NOMO-1 treated with dmso at 0.1 percent for 144 hours (cell line): ENCODE data around the gene RBM19.

Experiments used
- DNase-seq: peaks from one replicate; lab custom pipeline; 2025; ENCODE audit not compliant: unreplicated experiment; lab: John Stamatoyannopoulos, UW

Gene RBM19

GRCh38 chr12:113788020-113788856, 177.9 kb downstream of the RBM19 start:
- no peak for DNase-seq

DNA sequence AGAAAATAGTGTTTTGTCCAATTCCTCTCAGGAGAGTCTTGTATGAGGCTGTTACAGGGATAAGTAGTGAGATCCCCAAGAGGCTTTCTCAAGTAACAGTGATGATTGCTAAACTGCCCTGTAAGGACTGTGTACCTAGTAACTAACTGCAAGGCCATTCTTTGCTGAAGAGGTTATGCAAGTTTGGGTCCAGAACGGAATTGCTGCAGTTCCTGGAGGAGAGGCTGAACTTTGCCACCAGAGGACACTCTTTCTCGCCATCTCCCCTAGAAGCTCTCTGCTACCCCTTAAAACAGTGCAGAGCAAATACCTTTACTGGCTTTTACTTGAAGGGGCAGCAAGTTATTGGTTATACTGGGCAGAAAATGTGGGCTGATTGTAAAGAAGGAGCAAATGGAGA, 180.0 kb downstream of the RBM19 start:
- DNase-seq, result no peak

- no peak for DNase-seq
Observed at GRCh38 chr12:113783811-113784210, 182.3 kb downstream of the RBM19 start.

DNA sequence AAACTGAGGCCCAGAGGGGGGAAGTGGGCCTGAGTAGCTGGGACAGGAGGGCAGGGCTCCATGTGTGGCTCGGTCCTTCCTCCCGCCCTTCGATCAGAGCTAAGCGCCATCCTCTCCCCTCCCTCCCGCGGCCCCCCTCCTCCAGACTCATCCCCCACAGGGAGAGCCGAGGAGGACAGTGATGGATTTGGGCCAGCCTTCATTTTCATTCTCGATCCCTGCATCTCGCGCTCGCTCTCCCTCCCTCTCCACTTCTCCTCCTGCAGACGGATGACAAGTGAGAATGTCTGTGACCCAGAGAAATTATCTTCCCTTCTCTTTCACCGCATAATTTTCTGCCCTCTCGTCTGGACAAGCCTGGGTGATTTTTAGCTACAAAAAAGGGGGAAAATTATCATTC, 183.3 kb downstream of the RBM19 start:
- DNase-seq, result no peak

DNA sequence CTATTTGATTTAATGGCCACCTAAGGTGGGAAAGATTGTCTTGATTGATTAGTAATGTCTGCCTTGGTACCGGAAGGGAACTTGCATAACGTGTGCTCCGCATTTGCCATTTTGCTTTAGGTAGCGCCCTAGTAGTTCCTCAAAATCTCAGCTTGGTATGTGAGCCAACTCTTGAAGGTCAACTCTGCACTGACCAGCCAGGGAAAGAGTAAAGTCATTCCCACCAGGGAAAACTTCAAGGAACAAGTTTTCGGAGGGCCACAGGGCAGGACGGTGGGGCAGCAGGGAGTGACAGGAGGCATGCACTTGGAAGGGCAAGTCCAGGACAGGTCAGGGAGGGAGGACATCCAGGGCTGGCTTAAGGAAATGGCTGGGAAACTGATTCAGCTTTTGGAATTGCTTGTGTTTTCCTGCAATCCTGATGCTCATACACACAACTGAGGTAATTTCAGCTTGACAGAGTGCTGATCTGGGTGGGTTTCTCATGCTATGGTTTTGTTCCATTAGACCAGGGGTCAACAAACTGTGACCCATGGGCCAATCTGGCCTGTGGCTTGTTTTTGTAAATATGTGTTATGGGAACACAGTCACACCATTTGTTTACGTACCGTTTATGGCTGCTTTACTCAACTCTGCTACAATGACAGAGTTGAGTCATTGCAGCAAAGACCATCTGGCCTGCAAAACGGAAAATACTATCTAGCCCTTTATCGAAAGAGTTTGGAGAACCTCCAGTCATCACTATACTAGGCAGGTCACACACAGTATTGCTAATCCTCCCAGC, 184.5 kb downstream of the RBM19 start:
- DNase-seq, result peak; percentile 1

- DNase-seq, result no peak
Observed at GRCh38 chr12:113779774-113780173, 186.4 kb downstream of the RBM19 start.

GRCh38 chr12:113778432-113779132, 187.5 kb downstream of the RBM19 start:
- DNase-seq, result no peak

- no peak for DNase-seq
Observed at GRCh38 chr12:113777751-113778150, 188.4 kb downstream of the RBM19 start.

DNA sequence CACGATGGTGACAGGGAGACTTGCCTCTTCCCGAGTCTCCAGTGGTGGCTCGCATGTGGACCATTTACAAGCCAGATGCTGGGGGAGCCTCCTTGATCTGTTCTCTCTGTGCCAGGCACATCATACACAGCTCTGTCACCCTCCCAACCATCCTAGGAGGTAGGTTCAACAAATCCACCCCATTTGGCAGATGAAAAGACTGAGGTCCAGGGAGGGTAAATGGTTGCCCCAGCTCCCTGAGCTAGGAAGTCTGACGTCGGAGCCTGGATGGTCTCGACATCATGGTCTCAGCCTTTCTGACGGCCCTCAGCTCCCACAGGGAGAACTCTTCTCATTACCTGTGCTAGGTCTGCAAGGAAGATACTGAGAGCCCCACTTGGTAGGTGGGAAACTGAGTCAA, 189.6 kb downstream of the RBM19 start:
- no peak for DNase-seq

DNA sequence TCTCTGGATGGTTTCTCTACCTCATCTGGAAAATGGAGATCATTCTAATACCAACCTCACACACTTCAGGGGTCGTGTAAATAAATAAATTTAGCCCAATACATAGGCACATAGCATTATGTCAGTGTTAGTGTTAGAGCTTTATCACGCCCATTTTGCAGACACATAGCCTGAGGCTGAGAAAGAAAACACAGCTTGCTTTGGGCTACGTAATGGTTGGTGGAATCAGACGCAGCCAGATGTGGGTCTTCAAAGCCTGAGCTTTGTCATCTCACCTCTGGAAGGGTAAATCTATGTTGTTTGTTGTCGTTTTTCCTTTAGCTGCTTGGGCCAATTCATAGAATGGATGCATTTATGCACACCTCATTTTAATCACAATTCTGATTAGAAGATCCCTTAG, 191.6 kb downstream of the RBM19 start:
- DNase-seq, result no peak

GRCh38 chr12:113772505-113773030, 193.6 kb downstream of the RBM19 start:
- no peak for DNase-seq

GRCh38 chr12:113770389-113770865, 195.7 kb downstream of the RBM19 start:
- no peak for DNase-seq

DNA sequence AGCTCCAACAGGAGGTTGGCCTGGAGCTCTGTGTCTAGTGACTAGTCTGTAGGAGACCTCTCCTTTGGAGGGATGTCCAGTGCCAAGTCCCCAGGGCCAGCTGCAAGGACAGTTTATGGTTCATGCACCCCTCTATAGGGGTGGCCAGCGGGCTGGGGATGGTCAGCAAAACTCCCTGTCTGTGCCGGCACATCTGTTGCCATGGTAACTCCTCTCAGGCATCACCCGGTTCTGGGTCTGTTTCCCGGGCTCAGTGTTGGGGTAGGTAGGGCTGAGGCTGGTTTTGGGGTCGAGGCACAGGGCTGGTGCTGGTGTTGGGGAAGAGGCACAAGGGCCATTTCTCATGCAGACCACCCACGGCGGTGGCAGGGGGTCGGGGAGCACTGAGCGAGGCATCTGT, 196.8 kb downstream of the RBM19 start:
- no peak for DNase-seq

- no peak for DNase-seq
Observed at GRCh38 chr12:113768850-113769249, 197.3 kb downstream of the RBM19 start.

DNA sequence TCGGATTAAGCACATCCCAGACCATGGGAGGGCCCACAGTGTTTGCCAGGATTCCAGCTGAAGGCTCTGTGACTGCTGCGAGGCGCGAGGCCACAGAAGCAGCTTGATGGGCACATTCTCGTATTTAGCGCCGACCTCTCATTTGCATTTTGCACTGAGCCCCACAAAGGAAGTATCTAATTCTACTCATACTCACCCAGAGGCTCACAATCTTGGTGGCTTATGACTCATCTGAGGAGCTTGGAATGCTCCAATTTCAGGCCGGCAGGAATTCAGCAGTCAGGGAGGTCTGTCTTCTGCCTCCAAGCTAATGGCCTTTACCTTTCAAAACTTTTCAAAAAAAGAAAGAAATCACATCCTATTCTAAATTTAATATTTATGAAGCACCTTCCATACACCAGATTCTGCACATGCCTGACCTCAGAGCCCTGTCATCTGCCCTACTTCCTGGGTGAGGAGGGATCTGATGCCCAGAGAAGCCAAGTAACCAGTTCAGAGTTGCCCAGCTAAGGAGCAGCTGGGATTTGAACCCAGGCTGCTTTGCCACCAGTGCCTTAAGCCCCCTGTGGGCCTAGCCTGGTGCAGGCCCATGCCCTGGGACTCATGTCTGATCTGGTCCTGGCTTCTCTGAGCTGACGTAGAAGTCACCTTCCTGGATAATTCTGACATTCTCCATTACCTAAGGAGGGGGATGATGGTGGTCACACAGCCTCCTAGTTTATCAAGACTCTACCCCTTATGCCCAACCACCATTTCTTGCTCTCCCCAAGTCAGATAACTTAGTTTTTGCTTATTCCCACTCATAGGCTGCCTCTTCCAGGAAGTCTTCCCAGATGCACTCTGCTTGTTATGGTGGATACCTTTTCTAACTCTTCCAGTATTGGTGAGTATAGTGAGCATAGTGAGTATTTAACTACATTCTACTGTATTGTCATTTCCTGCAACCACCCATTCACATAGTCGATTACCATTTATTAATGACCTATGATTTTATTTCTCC, 198.9 kb downstream of the RBM19 start:
- no peak for DNase-seq
